Osteoblast (primary cell): ENCODE data around the gene SUDS3. TPM values are rescaled to one million over a fixed set of nuclear protein-coding genes. Genes with fewer than 3 reads are reported as not detected.
A peak's percentile ranks its signal among the peaks of the same experiment; 100 is the strongest.

ENCODE experiments used
- DNase-seq: peaks from one replicate; pipeline ENCODE4 v3.0.0; 2011; ENCODE audit warnings: low spot score, mixed read lengths; ENCODE audit not compliant: insufficient read length; ENCODE audit errors: missing footprints
- H2AFZ ChIP-seq: 2 replicates; pipeline ENCODE4 v1.6.0; 2011; ENCODE audit warnings: mild to moderate bottlenecking, low read length
- H3K27ac ChIP-seq: 2 replicates; pipeline ENCODE4 v1.5.1; 2011; ENCODE audit warnings: mild to moderate bottlenecking, low read depth, low read length, moderate library complexity
- H3K27me3 ChIP-seq: 2 replicates; pipeline ENCODE4 v1.6.0; 2012; ENCODE audit warnings: mild to moderate bottlenecking, control low read depth, inconsistent platforms, low read length, moderate library complexity; ENCODE audit not compliant: insufficient read depth
- H3K36me3 ChIP-seq: 2 replicates; pipeline ENCODE4 v1.5.1; 2011; ENCODE audit warnings: mild to moderate bottlenecking, low read length, control low read depth, moderate library complexity; ENCODE audit not compliant: insufficient read depth
- H3K4me1 ChIP-seq: 2 replicates; pipeline ENCODE4 v1.5.1; 2011; ENCODE audit warnings: mild to moderate bottlenecking, low read length, control low read depth, moderate library complexity; ENCODE audit not compliant: insufficient read depth
- H3K4me2 ChIP-seq: 2 replicates; pipeline ENCODE4 v1.6.0; 2011; ENCODE audit warnings: mild to moderate bottlenecking, low read length; ENCODE audit not compliant: insufficient read depth
- H3K4me3 ChIP-seq: fragments of 200-600 bp; sonication (generic); 3 replicates; pipeline ENCODE4 v1.5.1; 2012; ENCODE audit warnings: mild to moderate bottlenecking, low read length, inconsistent platforms; ENCODE audit not compliant: insufficient read depth
- H3K79me2 ChIP-seq: 2 replicates; pipeline ENCODE4 v1.6.0; 2012; ENCODE audit warnings: mild to moderate bottlenecking, low read length, control low read depth, inconsistent platforms; ENCODE audit not compliant: insufficient read depth
- H3K9me3 ChIP-seq: 2 replicates; pipeline ENCODE4 v1.5.1; 2011; ENCODE audit warnings: low read depth, low read length, control low read depth
- H4K20me1 ChIP-seq: 2 replicates; pipeline ENCODE4 v1.6.0; 2012; ENCODE audit warnings: mild to moderate bottlenecking, low read length, control low read depth; ENCODE audit not compliant: insufficient read depth
- CTCF ChIP-seq: IDR thresholded peaks from 2 replicates; pipeline ENCODE4 v1.5.1; 2011; ENCODE audit warnings: mild to moderate bottlenecking, low read depth, low read length, moderate library complexity; ENCODE audit errors: extremely low read depth
- total RNA-seq: library from RNA; depleted of rRNA; stranded (reverse); fragments of >200 nt; gene quantifications from 2 replicates; pipeline ENCODE4 v1.2.3, GENCODE V29; 2012

The SUDS3 gene
- total RNA-seq, 1 donor, result 29.7 TPM

- H3K4me3 ChIP-seq, result peak within 1 kb of the TSS; percentile 94
- H3K79me2 ChIP-seq, result peaks cover 65% of the 10 kb centered on the region
- H3K27ac ChIP-seq, result peak within 1 kb of the TSS; percentile 68
- peaks cover 45% of the 10 kb centered on the region for H3K4me1 ChIP-seq
- no peaks in the 10 kb centered on the region for H3K9me3 ChIP-seq
- peak within 1 kb of the TSS; percentile 83 for H2AFZ ChIP-seq
- peak within 1 kb of the TSS; percentile 90 for H3K4me2 ChIP-seq
- H4K20me1 ChIP-seq, result peaks cover 12% of the 10 kb centered on the region
- TF ChIP-seq CTCF, result no peak
- H3K36me3 ChIP-seq, result no peaks in the 10 kb centered on the region
- DNase-seq, result peak; percentile 98
- no peaks in the 10 kb centered on the region for H3K27me3 ChIP-seq
Observed at GRCh38 chr12:118372541-118373495, 3.5 kb upstream of the SUDS3 start, which contains the start of gene TAOK3. TSS of gene TAOK3 (minus strand) at chr12:118372907. CDS start at chr12:118255567, 117,340 bp downstream.

- Histone ChIP-seq H3K4me2 (peak overlapping the region; percentile 90), H3K27ac (peak overlapping the region; percentile 54), H4K20me1 (peaks cover 16% of the 10 kb centered on the region), H3K36me3 (no peaks in the 10 kb centered on the region), H2AFZ (no peak overlapping the region), H3K4me3 (peak overlapping the region; percentile 94), H3K4me1 (peaks cover 45% of the 10 kb centered on the region), H3K79me2 (peaks cover 64% of the 10 kb centered on the region), H3K27me3 (no peaks in the 10 kb centered on the region), H3K9me3 (no peaks in the 10 kb centered on the region)
- no peak for TF ChIP-seq CTCF
- no peak for DNase-seq
Observed at GRCh38 chr12:118373616-118374015, 2.7 kb upstream of the SUDS3 start.

- no peak for DNase-seq
- peak overlapping the region; percentile 52 for H3K27ac ChIP-seq
- peak overlapping the region; percentile 100 for H3K4me2 ChIP-seq
- peaks cover 45% of the 10 kb centered on the region for H3K4me1 ChIP-seq
- no peaks in the 10 kb centered on the region for H3K9me3 ChIP-seq
- H3K79me2 ChIP-seq, result peaks cover 63% of the 10 kb centered on the region
- H4K20me1 ChIP-seq, result peaks cover 16% of the 10 kb centered on the region
- H3K4me3 ChIP-seq, result no peak overlapping the region
- TF ChIP-seq CTCF, result no peak
- no peak overlapping the region for H2AFZ ChIP-seq
- H3K27me3 ChIP-seq, result no peaks in the 10 kb centered on the region
- H3K36me3 ChIP-seq, result no peaks in the 10 kb centered on the region
Observed at GRCh38 chr12:118374126-118374725, 2.1 kb upstream of the SUDS3 start.

- Histone ChIP-seq H4K20me1 (peaks cover 19% of the 10 kb centered on the region), H3K9me3 (no peaks in the 10 kb centered on the region), H3K79me2 (peaks cover 63% of the 10 kb centered on the region), H3K4me1 (peaks cover 45% of the 10 kb centered on the region), H3K27me3 (no peaks in the 10 kb centered on the region), H3K36me3 (peaks cover 6% of the 10 kb centered on the region), H2AFZ (peak overlapping the region; percentile 48), H3K4me3 (peak overlapping the region; percentile 7), H3K27ac (peak overlapping the region; percentile 98), H3K4me2 (peak overlapping the region; percentile 100)
- DNase-seq, result no peak
- TF ChIP-seq CTCF, result no peak
Observed at GRCh38 chr12:118374909-118375308, 1.4 kb upstream of the SUDS3 start.
